ENCODE data around the gene LARP1B. TPM values are rescaled to one million over a fixed set of nuclear protein-coding genes. Genes with fewer than 3 reads are reported as not detected.
"Not testable (repeated sequence)": the region's sequence is repeated elsewhere in the genome, so short reads cannot be mapped to it uniquely, and the experiment has no call there.

Gene LARP1B
- 10 to 100 TPM; 28.8 to 29.5 TPM for total RNA-seq

- TF ChIP-seq, protein P1, sequence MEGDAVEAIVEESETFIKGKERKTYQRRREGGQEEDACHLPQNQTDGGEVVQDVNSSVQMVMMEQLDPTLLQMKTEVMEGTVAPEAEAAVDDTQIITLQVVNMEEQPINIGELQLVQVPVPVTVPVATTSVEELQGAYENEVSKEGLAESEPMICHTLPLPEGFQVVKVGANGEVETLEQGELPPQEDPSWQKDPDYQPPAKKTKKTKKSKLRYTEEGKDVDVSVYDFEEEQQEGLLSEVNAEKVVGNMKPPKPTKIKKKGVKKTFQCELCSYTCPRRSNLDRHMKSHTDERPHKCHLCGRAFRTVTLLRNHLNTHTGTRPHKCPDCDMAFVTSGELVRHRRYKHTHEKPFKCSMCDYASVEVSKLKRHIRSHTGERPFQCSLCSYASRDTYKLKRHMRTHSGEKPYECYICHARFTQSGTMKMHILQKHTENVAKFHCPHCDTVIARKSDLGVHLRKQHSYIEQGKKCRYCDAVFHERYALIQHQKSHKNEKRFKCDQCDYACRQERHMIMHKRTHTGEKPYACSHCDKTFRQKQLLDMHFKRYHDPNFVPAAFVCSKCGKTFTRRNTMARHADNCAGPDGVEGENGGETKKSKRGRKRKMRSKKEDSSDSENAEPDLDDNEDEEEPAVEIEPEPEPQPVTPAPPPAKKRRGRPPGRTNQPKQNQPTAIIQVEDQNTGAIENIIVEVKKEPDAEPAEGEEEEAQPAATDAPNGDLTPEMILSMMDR (IDR thresholded peaks at IDR 0.05), result no peak
- peak; percentile 97 for DNase-seq
- intact Hi-C loops (cut with DNase I), result loop anchor here (5.0 kb wide), 2 partner anchors 89 to 226 kb away; partner anchors contain the start of gene PGRMC2
Measured at GRCh38 chr4:128060699-128061565, at the start of gene LARP1B. Gene LARP1B (plus strand): TSS chr4:128061312. CDS start chr4:128074952, 13,640 bp downstream.

GRCh38 chr4:128025319-128025718 lies 35.8 kb upstream of the LARP1B start:
- intact Hi-C loops (cut with DNase I), result no loop called here
- no peak overlapping the region for H3K27ac ChIP-seq
- no peaks in the 10 kb centered on the region for H3K9me3 ChIP-seq
- no peaks in the 10 kb centered on the region for H3K27me3 ChIP-seq
- no peak overlapping the region for H3K9ac ChIP-seq (ENCODE audit: low read depth in 2 of 2, low read length in 2 of 2)
- no peak for DNase-seq
- TF ChIP-seq, protein P1 (IDR thresholded peaks at IDR 0.05), result no peak
- peaks cover 7% of the 10 kb centered on the region for H3K36me3 ChIP-seq
- H3K4me3 ChIP-seq, result no peak overlapping the region
- H3K4me1 ChIP-seq, result no peaks in the 10 kb centered on the region

More at GRCh38 chr4:128060699-128061565, at the start of gene LARP1B:
- peaks cover 6% of the 10 kb centered on the region for H3K4me1 ChIP-seq
- H3K27ac ChIP-seq, result peak within 1 kb of the TSS; percentile 97
- H3K36me3 ChIP-seq, result no peaks in the 10 kb centered on the region
- no peaks in the 10 kb centered on the region for H3K9me3 ChIP-seq
- H3K27me3 ChIP-seq, result no peaks in the 10 kb centered on the region
- H3K4me3 ChIP-seq, result peak within 1 kb of the TSS; percentile 87
- H3K9ac ChIP-seq (ENCODE audit: low read depth in 2 of 2, low read length in 2 of 2), result peak within 1 kb of the TSS; percentile 77 to 88

DNA sequence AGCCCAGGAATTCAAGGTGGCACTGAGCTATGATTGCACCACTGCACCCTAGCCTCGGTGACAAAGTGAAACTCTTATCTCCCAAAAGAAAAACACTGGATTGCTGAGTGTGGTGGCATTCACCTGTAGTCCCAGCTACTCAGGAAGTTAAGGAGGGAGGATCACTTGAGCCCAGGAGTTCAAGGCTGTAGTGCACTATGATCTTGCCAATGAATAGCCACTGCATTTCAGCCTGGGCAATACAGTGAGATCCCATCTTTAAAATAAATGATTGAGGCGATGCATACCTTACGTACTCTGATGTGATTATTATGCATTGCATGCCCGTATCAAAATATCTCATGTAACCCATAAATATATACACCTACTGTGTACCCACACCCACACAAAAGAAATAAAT lies 31.2 kb upstream of the LARP1B start:
- Histone ChIP-seq H3K36me3 (no peaks in the 10 kb centered on the region), H3K4me3 (no peak overlapping the region), H3K4me1 (no peaks in the 10 kb centered on the region), H3K27me3 (no peaks in the 10 kb centered on the region), H3K9me3 (no peaks in the 10 kb centered on the region), H3K27ac (no peak overlapping the region), H3K9ac (ENCODE audit: low read depth in 2 of 2, low read length in 2 of 2) (no peak overlapping the region)
- TF ChIP-seq, protein P1 (IDR thresholded peaks at IDR 0.05), result no peak
- DNase-seq, result no peak
- intact Hi-C loops (cut with DNase I), result no loop called here

DNA sequence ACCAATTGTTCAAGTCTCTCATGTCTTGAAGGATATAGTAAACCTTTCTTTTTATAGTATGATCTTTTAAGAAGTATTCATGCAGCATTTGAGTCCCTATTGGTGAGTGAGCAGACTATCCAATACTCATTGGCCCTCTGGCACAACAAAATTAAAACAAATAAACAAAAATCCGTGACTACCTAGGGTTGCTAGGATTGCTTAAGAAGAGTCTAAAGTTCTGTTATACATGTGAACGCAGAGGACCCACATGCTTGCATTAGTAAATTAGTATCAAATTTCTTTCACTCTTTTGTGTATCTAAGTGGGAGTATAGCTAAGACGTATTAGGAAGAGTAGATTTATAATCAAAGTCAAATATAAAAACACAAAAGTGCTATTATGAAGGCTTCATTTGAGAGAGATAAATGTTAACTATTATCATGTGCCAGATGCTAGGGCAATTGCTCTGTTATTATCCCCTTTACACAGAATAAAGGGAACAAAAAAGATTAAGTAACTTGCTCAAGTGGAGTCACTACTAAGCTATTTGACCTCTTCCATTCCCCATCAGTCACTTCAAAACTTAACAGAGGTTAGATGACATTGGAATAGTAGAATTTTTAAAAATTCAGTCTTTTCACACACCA lies 29.2 kb upstream of the LARP1B start:
- Histone ChIP-seq H3K9me3 (no peaks in the 10 kb centered on the region), H3K4me1 (no peaks in the 10 kb centered on the region), H3K36me3 (no peaks in the 10 kb centered on the region), H3K4me3 (no peak overlapping the region), H3K9ac (ENCODE audit: low read depth in 2 of 2, low read length in 2 of 2) (no peak overlapping the region), H3K27ac (no peak overlapping the region), H3K27me3 (no peaks in the 10 kb centered on the region)
- intact Hi-C loops (cut with DNase I), result no loop called here
- TF ChIP-seq, protein P1 (IDR thresholded peaks at IDR 0.05), result no peak
- DNase-seq, result no peak

DNA sequence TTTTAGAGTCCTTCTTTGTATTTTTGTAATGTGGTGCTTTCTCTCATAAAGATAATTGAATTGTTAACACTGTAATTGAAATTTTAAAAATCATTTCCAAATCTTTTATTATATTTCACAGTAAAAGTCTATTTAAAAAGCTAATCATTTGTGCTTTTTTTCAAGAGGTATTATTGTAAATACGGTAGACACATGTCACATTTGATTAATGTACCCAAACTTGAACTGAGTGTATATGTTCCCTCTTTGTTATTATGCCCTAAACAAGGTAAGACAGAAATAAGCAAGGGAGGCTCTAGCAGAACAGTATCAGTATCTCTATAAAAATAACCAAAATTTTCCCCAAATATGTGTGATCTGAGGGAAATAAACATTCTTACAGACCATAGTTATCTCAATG lies 21.5 kb upstream of the LARP1B start:
- no peaks in the 10 kb centered on the region for H3K4me1 ChIP-seq
- H3K9ac ChIP-seq (ENCODE audit: low read depth in 2 of 2, low read length in 2 of 2), result no peak overlapping the region
- no peaks in the 10 kb centered on the region for H3K27me3 ChIP-seq
- no peak for DNase-seq
- H3K4me3 ChIP-seq, result no peak overlapping the region
- no peak overlapping the region for H3K27ac ChIP-seq
- H3K36me3 ChIP-seq, result no peaks in the 10 kb centered on the region
- TF ChIP-seq, protein P1 (IDR thresholded peaks at IDR 0.05), result no peak
- no peaks in the 10 kb centered on the region for H3K9me3 ChIP-seq
- intact Hi-C loops (cut with DNase I), result no loop called here

DNA sequence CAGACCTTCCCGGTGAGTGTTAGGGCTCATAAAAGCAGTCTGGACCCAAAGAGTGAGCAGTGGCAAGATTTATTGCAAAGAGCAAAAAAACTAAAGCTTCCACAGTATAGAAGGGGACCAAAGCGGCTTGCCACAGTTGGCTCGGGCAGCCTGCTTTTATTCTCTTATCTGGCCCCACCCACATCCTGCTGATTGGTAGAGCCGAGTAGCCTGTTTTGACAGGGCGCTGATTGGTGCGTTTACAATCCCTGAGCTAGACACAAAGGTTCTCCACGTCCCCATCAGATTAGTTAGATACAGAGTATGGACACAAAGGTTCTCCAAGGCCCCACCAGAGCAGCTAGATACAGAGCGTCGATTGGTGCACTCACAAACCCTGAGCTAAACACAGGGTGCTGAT lies 14.1 kb upstream of the LARP1B start:
- H3K9me3 ChIP-seq; H3K9ac ChIP-seq (ENCODE audit: low read depth in 2 of 2, low read length in 2 of 2); H3K4me3 ChIP-seq; H3K36me3 ChIP-seq; intact Hi-C loops (cut with DNase I); H3K27ac ChIP-seq; H3K27me3 ChIP-seq; DNase-seq; H3K4me1 ChIP-seq: not testable (repeated sequence)

- intact Hi-C loops (cut with DNase I); H3K36me3 ChIP-seq; DNase-seq; H3K27ac ChIP-seq; H3K27me3 ChIP-seq; H3K9ac ChIP-seq (ENCODE audit: low read depth in 2 of 2, low read length in 2 of 2); H3K4me1 ChIP-seq; H3K4me3 ChIP-seq; H3K9me3 ChIP-seq: not testable (repeated sequence)
Measured at GRCh38 chr4:128047514-128047913, 13.6 kb upstream of the LARP1B start.

- H3K9me3 ChIP-seq, H3K36me3 ChIP-seq, H3K27me3 ChIP-seq: not testable (repeated sequence)
Measured at GRCh38 chr4:128051229-128051628, 9.9 kb upstream of the LARP1B start.

More at GRCh38 chr4:128051229-128051628, 9.9 kb upstream of the LARP1B start:
- H3K27ac ChIP-seq; H3K4me1 ChIP-seq; H3K9ac ChIP-seq (ENCODE audit: low read depth in 2 of 2, low read length in 2 of 2); DNase-seq; H3K4me3 ChIP-seq; intact Hi-C loops (cut with DNase I): not testable (repeated sequence)

Data from colonic mucosa (tissue), 4 donors.